Endodermal cell (in vitro differentiated cells): ENCODE data around the gene CPOX. TPM values are rescaled to one million over a fixed set of nuclear protein-coding genes. Genes with fewer than 3 reads are reported as not detected.

Source experiments
- DNase-seq: peaks from one replicate; pipeline ENCODE4 v3.0.0-alpha.2; 2017
- H3K27ac ChIP-seq: 2 replicates; pipeline ENCODE4 v1.5.1; 2013; ENCODE audit warnings: mild to moderate bottlenecking, low read depth, low read length, moderate library complexity
- H3K27me3 ChIP-seq: 2 replicates; pipeline ENCODE4 v1.6.1; 2013; ENCODE audit warnings: mild to moderate bottlenecking, low read length, moderate library complexity; ENCODE audit not compliant: insufficient read depth, control insufficient read depth, poor library complexity, severe bottlenecking
- H3K36me3 ChIP-seq: 2 replicates; pipeline ENCODE4 v1.7.0; 2013; ENCODE audit warnings: mild to moderate bottlenecking, low read length, moderate library complexity; ENCODE audit not compliant: control insufficient read depth, insufficient read depth
- H3K4me1 ChIP-seq: one replicate; pipeline ENCODE4 v1.7.0; 2013; ENCODE audit warnings: low read length; ENCODE audit not compliant: control insufficient read depth, insufficient read depth
- H3K4me3 ChIP-seq: 2 replicates; pipeline ENCODE4 v1.5.1; 2013; ENCODE audit warnings: mild to moderate bottlenecking, low read length, moderate library complexity
- H3K9ac ChIP-seq: 2 replicates; pipeline ENCODE4 v1.6.1; 2013; ENCODE audit warnings: mild to moderate bottlenecking, low read length, moderate library complexity; ENCODE audit not compliant: poor library complexity, severe bottlenecking; ENCODE audit errors: extremely low read depth
- H3K9me3 ChIP-seq: 2 replicates; pipeline ENCODE4 v1.6.1; 2013; ENCODE audit warnings: mild to moderate bottlenecking, low read length, moderate library complexity; ENCODE audit not compliant: control insufficient read depth
- H3K27ac Mint-ChIP-seq: 2 replicates; pipeline ENCODE4 v1.8.0; 2020; ENCODE audit warnings: mixed read lengths
- H3K27me3 Mint-ChIP-seq: 2 replicates; pipeline ENCODE4 v1.8.0; 2021; ENCODE audit warnings: mild to moderate bottlenecking, mixed read lengths; ENCODE audit not compliant: insufficient read depth
- H3K36me3 Mint-ChIP-seq: 2 replicates; pipeline ENCODE4 v1.8.0; 2020; ENCODE audit warnings: low read depth, mixed read lengths
- H3K4me1 Mint-ChIP-seq: 2 replicates; pipeline ENCODE4 v1.8.0; 2020; ENCODE audit warnings: mixed read lengths
- H3K4me3 Mint-ChIP-seq: 2 replicates; pipeline ENCODE4 v1.8.0; 2020; ENCODE audit warnings: mild to moderate bottlenecking, moderate library complexity, mixed read lengths
- H3K9me3 Mint-ChIP-seq: 2 replicates; pipeline ENCODE4 v1.8.0; 2020; ENCODE audit warnings: mild to moderate bottlenecking, mixed read lengths
- CTCF ChIP-seq: fragments of 200-600 bp; sonication (generic); conservative IDR thresholded peaks from 2 replicates; pipeline ENCODE4 v1.5.0; 2021; ENCODE audit warnings: antibody characterized with exemption, mild to moderate bottlenecking
- WGBS, 2 experiments: methylation state at CpG; one replicate each; pipeline versions ENCODE4 v1.1.5 to v1.1.7; 2013; ENCODE audit warnings: missing lambda C conversion rate in 2 of 2, mixed read lengths in 1 of 2; ENCODE audit not compliant: insufficient coverage in 1 of 2, insufficient read length in 1 of 2; 5-methylcytosine and 5-hydroxymethylcytosine counted together
- total RNA-seq, 2 donors: library from RNA; stranded (reverse); fragmentation: NEBNext Ultra II Directional in 1 of 2; extraction: Animal tissue kit (Norgen Biotek cat#: 25700) in 1 of 2; gene quantifications; 2 replicates in 1 of 2; 3 replicates in 1 of 2; pipeline ENCODE4 v1.2.1, GENCODE V29; 2021

CPOX gene
- total RNA-seq, 2 donors from 2014 or later: 18.0 to 20.3 TPM

- Histone ChIP-seq H3K4me1 (no peaks in the 10 kb centered on the region), H3K9me3 (no peaks in the 10 kb centered on the region), H3K27ac (no peak overlapping the region), H3K36me3 (no peaks in the 10 kb centered on the region), H3K4me3 (no peak overlapping the region), H3K27me3 (no peaks in the 10 kb centered on the region), H3K9ac (no peak overlapping the region)
- peaks cover 2% of the 10 kb centered on the region for H3K27me3 Mint-ChIP-seq
- H3K4me1 Mint-ChIP-seq: peaks cover 10% of the 10 kb centered on the region
- H3K36me3 Mint-ChIP-seq: no peaks in the 10 kb centered on the region
- no peak for DNase-seq
- no peak for TF ChIP-seq CTCF
- no peak overlapping the region for H3K27ac Mint-ChIP-seq
- H3K9me3 Mint-ChIP-seq: no peaks in the 10 kb centered on the region
- WGBS, 2 experiments: 91 to 100% methylated on average over 3 to 5 of the region's 6 CpGs
- H3K4me3 Mint-ChIP-seq: no peak overlapping the region
Measured at GRCh38 chr3:98558100-98558827, 35.1 kb downstream of the CPOX start.

- H3K36me3 ChIP-seq: no peaks in the 10 kb centered on the region
- H3K27me3 ChIP-seq: no peaks in the 10 kb centered on the region
- no peak overlapping the region for H3K27ac ChIP-seq
- no peak overlapping the region for H3K9ac ChIP-seq
- Mint-ChIP-seq H3K27ac (no peak overlapping the region), H3K27me3 (peaks cover 2% of the 10 kb centered on the region), H3K9me3 (no peaks in the 10 kb centered on the region), H3K4me3 (no peak overlapping the region), H3K4me1 (peaks cover 10% of the 10 kb centered on the region), H3K36me3 (no peaks in the 10 kb centered on the region)
- no peak for DNase-seq
- H3K9me3 ChIP-seq: no peaks in the 10 kb centered on the region
- H3K4me3 ChIP-seq: no peak overlapping the region
- no peaks in the 10 kb centered on the region for H3K4me1 ChIP-seq
- no peak for TF ChIP-seq CTCF
- 87% methylated on average over 4 of the region's 4 CpGs; no CpG with 5 or more reads in 1 of the 2 experiments for WGBS, 2 experiments
Measured at GRCh38 chr3:98557324-98558010, 35.9 kb downstream of the CPOX start.

- H3K9me3 ChIP-seq: no peaks in the 10 kb centered on the region
- no peak overlapping the region for H3K27ac ChIP-seq
- H3K4me1 ChIP-seq: peaks cover 2% of the 10 kb centered on the region
- Mint-ChIP-seq H3K27me3 (peaks cover 2% of the 10 kb centered on the region), H3K9me3 (no peaks in the 10 kb centered on the region), H3K4me3 (no peak overlapping the region), H3K36me3 (no peaks in the 10 kb centered on the region), H3K27ac (no peak overlapping the region), H3K4me1 (peaks cover 13% of the 10 kb centered on the region)
- WGBS, 2 experiments: 80 to 95% methylated on average over 1 to 7 of the region's 7 CpGs
- H3K4me3 ChIP-seq: no peak overlapping the region
- no peak for DNase-seq
- H3K9ac ChIP-seq: no peak overlapping the region
- no peaks in the 10 kb centered on the region for H3K36me3 ChIP-seq
- no peak for TF ChIP-seq CTCF
- H3K27me3 ChIP-seq: no peaks in the 10 kb centered on the region
Measured at GRCh38 chr3:98556164-98557130, 37.0 kb downstream of the CPOX start.
